ENCODE data around the gene SLC25A22.
A peak's percentile ranks its signal among the peaks of the same experiment; 100 is the strongest.

SLC25A22 gene

GRCh38 chr11:821512-822371 is 23.7 kb upstream of the SLC25A22 start:
- DNase-seq (ENCODE audit: low spot score): no peak

- DNase-seq (ENCODE audit: low spot score): peak; percentile 73
These were observed 22.8 kb upstream of the SLC25A22 start for GRCh38 chr11:820655-821511.

- peak; percentile 83 for DNase-seq (ENCODE audit: low spot score)
These were observed 22.0 kb upstream of the SLC25A22 start for GRCh38 chr11:819943-820649.

GRCh38 chr11:819129-819931 is 21.2 kb upstream of the SLC25A22 start:
- DNase-seq (ENCODE audit: low spot score): peak; percentile 85

- no peak for DNase-seq (ENCODE audit: low spot score)
These were observed 20.5 kb upstream of the SLC25A22 start, which contains the start of gene PNPLA2 for GRCh38 chr11:818396-819128. PNPLA2 (plus strand) TSS chr11:818914; CDS start chr11:819719, 805 bp downstream.

GRCh38 chr11:816433-816779 is 18.3 kb upstream of the SLC25A22 start:
- no peak for DNase-seq (ENCODE audit: low spot score)

GRCh38 chr11:815675-816432 is 17.8 kb upstream of the SLC25A22 start:
- no peak for DNase-seq (ENCODE audit: low spot score)

- DNase-seq (ENCODE audit: low spot score): no peak
These were observed 15.5 kb upstream of the SLC25A22 start for GRCh38 chr11:813456-814096.

- no peak for DNase-seq (ENCODE audit: low spot score)
These were observed 15.0 kb upstream of the SLC25A22 start for GRCh38 chr11:813072-813455.

- DNase-seq (ENCODE audit: low spot score): no peak
These were observed 14.3 kb upstream of the SLC25A22 start for GRCh38 chr11:812390-812789.

- no peak for DNase-seq (ENCODE audit: low spot score)
These were observed 13.6 kb upstream of the SLC25A22 start for GRCh38 chr11:811446-812245.

- no peak for DNase-seq (ENCODE audit: low spot score)
These were observed 12.0 kb upstream of the SLC25A22 start for GRCh38 chr11:810040-810567.

- peak; percentile 95 for DNase-seq (ENCODE audit: low spot score)
These were observed 11.4 kb upstream of the SLC25A22 start, which contains the start of gene RPLP2 for GRCh38 chr11:809287-810039. RPLP2 (plus strand) TSS chr11:809967; CDS start chr11:810235, 268 bp downstream.

- DNase-seq (ENCODE audit: low spot score): no peak
These were observed 10.6 kb upstream of the SLC25A22 start for GRCh38 chr11:808427-809286.

GRCh38 chr11:804599-804964 is 6.5 kb upstream of the SLC25A22 start:
- DNase-seq (ENCODE audit: low spot score): no peak

- DNase-seq (ENCODE audit: low spot score): no peak
These were observed 5.9 kb upstream of the SLC25A22 start for GRCh38 chr11:803770-804598.

Measured in SW480 (cell line).